Vagina (tissue), 2 donors: ENCODE measurements around the gene GPX4. TPM values are rescaled to one million over a fixed set of nuclear protein-coding genes. Genes with fewer than 3 reads are reported as not detected.

Source experiments
- DNase-seq, 2 donors: peaks; one replicate each; pipeline ENCODE4 v3.0.0-alpha.2; 2017; ENCODE audit errors: extremely low spot score in 2 of 2
- H3K27ac ChIP-seq: fragments of 200-600 bp; sonication (generic); one replicate; pipeline ENCODE4 v1.5.1; 2019
- H3K27me3 ChIP-seq: fragments of 200-600 bp; sonication (generic); one replicate; pipeline ENCODE4 v1.5.1; 2019
- H3K36me3 ChIP-seq, 2 donors: fragments of 200-600 bp; sonication (generic); one replicate each; pipeline ENCODE4 v1.5.1; 2017 to 2019
- H3K4me1 ChIP-seq: fragments of 200-600 bp; sonication (generic); one replicate; pipeline ENCODE4 v1.5.1; 2019
- H3K4me3 ChIP-seq, 2 donors: fragments of 200-600 bp; sonication (generic); 1 replicate in 1 of 2; 2 replicates in 1 of 2; pipeline ENCODE4 v1.5.1; 2016 to 2019
- H3K9me3 ChIP-seq: fragments of 200-600 bp; sonication (generic); one replicate; pipeline ENCODE4 v1.5.1; 2019
- POLR2A ChIP-seq, 2 donors: fragments of 450-650 bp; IDR thresholded peaks; one replicate each; pipeline ENCODE4 v1.6.1; 2017; ENCODE audit warnings: antibody characterized with exemption in 2 of 2, mild to moderate bottlenecking in 2 of 2, moderate library complexity in 2 of 2
- POLR2AphosphoS5 ChIP-seq, 2 donors: sonication (generic); formaldehyde crosslinking; IDR thresholded peaks; one replicate each; pipeline ENCODE4 v1.9.0; 2017; ENCODE audit warnings: antibody characterized with exemption in 2 of 2, mild to moderate bottlenecking in 2 of 2, low read depth in 1 of 2; ENCODE audit not compliant: insufficient read depth in 1 of 2
- intact Hi-C: fragments of 100-400 bp; cut with DNase I; formaldehyde crosslinking; loops from one replicate; pipeline ENCODE4 v1.15.1; 2023
- total RNA-seq: library from RNA; depleted of rRNA; stranded (reverse); fragments of >200 nt; gene quantifications from one replicate; pipeline ENCODE4 v1.2.3, GENCODE V29; 2016
- TF ChIP-seq, protein P1 (sequence below), 3 experiments: fragments of 450-650 bp in 2 of 3; fragments of 200-600 bp in 1 of 3; sonication (generic) in 1 of 3; IDR thresholded peaks; one replicate each; pipeline ENCODE4 v1.5.1; 2017 to 2019; ENCODE audit warnings: antibody characterized with exemption in 3 of 3, mild to moderate bottlenecking in 2 of 3, moderate library complexity in 2 of 3

The GPX4 gene
- total RNA-seq, 1 donor from 2014 or later = 524 TPM

DNA sequence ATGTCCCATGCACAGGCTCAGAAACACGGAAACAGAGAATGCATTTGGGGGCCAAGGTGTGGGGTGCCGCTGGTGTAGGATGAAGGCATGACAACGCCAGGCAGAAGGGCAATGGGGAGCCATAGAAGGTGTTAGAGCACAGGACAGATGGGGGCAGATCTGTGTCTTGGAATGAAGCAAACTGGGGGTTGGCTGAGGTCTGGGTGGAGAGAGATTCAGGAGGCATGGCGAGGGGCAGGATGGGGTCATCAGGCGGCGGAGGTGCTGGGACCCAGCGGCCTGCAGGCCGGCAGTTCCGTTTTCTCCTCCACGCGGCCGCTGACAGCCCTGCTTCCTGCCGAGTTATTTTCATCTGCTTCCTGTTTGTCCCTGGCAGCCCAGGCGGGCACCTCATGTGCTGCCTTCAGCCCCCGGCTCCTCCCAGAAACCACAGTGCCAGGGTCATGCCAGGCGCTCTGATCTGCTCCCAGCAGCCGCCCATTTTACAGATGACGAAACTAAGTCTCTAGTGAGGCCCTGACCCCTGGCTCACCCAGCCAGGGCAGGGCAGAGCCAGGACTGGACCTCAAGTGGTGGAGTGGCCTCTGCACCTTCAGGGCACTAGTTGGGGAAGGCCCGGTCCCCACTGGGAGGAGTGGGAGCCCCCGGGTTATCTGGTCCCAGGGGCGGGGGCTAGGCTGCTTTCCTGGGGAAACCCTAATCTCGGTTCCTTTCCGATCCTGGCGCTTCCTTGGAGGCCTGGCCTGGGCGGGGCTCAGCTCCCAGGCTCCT is 34.6 kb upstream of the GPX4 start:
- Histone ChIP-seq H3K9me3 (no peaks in the 10 kb centered on the region), H3K4me3 (peak overlapping the region in 1 of 2 donors; percentile 41), H3K36me3 (no peaks in the 10 kb centered on the region), H3K4me1 (peaks cover 58% of the 10 kb centered on the region), H3K27ac (peak overlapping the region; percentile 37), H3K27me3 (no peaks in the 10 kb centered on the region)
- intact Hi-C loops = no loop called here
- no peak for DNase-seq
- TF ChIP-seq, protein P1, sequence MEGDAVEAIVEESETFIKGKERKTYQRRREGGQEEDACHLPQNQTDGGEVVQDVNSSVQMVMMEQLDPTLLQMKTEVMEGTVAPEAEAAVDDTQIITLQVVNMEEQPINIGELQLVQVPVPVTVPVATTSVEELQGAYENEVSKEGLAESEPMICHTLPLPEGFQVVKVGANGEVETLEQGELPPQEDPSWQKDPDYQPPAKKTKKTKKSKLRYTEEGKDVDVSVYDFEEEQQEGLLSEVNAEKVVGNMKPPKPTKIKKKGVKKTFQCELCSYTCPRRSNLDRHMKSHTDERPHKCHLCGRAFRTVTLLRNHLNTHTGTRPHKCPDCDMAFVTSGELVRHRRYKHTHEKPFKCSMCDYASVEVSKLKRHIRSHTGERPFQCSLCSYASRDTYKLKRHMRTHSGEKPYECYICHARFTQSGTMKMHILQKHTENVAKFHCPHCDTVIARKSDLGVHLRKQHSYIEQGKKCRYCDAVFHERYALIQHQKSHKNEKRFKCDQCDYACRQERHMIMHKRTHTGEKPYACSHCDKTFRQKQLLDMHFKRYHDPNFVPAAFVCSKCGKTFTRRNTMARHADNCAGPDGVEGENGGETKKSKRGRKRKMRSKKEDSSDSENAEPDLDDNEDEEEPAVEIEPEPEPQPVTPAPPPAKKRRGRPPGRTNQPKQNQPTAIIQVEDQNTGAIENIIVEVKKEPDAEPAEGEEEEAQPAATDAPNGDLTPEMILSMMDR (IDR thresholded peaks at IDR 0.05) = no peak
- peak in 1 of 2 donors; percentile 60 for TF ChIP-seq POLR2AphosphoS5 (IDR thresholded peaks at IDR 0.05; ENCODE audit: insufficient read depth in 1 of 2, low read depth in 1 of 2)

DNA sequence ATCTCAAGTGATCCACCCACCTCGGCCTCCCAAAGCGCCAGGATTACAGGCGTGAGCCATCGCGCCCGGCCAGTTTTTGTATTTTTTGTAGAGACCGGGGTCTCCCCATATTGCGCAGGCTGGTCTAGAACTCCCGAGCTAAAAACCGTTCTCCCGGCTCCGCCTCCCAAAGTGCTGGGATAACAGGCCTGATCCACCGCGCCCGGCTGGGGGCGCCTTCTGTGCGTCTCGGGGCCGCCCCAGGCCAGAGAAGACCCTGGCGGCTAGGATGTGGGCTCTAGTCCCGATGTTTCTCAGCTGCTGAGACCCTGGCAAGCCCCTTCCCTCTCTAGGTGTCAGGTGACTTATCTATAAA is 33.2 kb upstream of the GPX4 start:
- Histone ChIP-seq H3K27ac (no peak overlapping the region), H3K36me3 (no peaks in the 10 kb centered on the region), H3K27me3 (no peaks in the 10 kb centered on the region), H3K4me3 (no peak overlapping the region), H3K9me3 (no peaks in the 10 kb centered on the region), H3K4me1 (peaks cover 53% of the 10 kb centered on the region)
- DNase-seq = no peak
- intact Hi-C loops = no loop called here
- no peak for TF ChIP-seq POLR2AphosphoS5 (IDR thresholded peaks at IDR 0.05; ENCODE audit: insufficient read depth in 1 of 2, low read depth in 1 of 2)

DNA sequence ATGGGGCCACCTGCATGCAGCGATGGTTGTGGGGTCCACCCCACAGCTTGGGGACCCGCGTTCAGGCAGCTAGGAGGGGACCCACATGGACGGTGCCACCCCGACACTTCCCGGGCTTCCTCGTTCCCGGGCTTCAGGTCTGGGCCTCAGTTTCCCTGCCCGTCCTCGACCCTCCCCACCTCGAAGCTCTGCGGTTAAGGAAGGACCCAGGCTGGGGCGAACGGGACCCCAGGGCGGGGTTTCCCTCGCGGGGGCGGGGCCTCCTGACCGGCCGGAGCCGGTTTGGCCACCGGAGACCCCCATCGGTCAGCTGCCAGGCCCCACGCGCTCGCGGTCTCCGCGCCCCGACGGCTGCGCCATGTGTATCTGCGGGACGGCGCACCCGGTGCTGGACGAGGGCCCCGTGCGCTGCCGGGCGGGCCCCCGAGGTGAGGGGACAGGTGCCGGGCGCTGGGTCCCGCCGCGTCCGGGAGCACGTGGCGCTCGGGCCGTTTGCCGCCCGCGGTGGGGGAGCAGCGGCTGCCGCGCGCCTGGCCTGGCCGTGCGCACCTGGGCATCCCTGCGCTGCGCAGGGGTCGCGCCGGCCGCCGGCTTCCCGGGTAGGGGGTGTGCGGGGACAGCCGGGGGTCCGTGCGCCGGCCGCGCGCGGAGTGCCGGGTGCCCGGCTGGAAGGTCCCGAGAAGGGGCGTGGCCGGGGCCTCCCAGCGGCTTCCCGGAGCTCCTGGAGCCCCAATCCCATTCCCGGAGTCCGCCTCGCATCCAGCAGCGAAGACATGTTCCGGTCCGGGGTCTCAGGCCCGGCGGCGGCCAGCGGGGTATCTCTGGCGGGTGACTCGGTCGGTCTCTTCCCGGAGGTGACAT is 32.6 kb upstream of the GPX4 start:
- Histone ChIP-seq H3K4me3 (peak overlapping the region in 1 of 2 donors; percentile 33), H3K27me3 (no peaks in the 10 kb centered on the region), H3K4me1 (peaks cover 48% of the 10 kb centered on the region), H3K27ac (no peak overlapping the region), H3K9me3 (no peaks in the 10 kb centered on the region), H3K36me3 (no peaks in the 10 kb centered on the region)
- DNase-seq = no peak
- TF ChIP-seq POLR2A (IDR thresholded peaks at IDR 0.05) (no peak), POLR2AphosphoS5 (IDR thresholded peaks at IDR 0.05; ENCODE audit: insufficient read depth in 1 of 2, low read depth in 1 of 2) (no peak)
- TF ChIP-seq, protein P1 (IDR thresholded peaks at IDR 0.05) = no peak
- intact Hi-C loops = no loop called here

DNA sequence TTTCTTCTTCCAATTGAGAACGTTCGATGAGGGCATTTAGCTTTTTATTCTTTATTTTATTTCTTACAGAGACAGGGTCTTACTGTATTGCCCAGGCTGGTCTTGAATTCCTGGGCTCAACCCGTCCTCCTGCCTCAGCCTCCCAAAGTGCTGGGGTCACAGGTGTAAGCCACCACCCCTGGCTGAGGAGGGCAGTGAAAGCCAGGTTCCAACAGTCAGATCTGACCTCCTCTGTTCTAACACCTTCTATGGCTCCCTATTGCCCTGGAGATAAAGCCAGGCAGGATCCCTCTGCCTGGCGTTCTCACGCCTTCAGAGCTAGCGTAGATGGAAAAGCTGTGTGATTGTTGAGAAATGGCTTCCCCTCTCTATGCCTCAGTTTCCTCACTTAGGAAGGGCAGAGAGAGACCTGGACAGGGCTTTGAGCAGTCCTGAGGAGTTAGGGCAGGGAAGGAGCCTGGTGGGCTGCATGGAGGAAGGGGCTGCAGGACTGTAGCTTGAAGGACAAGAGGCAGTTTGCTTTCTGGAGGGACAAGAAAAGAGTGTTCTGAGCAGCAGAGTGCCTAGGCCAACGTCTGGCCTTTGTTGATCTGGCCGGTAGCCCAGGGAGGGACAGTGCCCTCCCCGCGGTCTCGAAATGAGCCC is 31.3 kb upstream of the GPX4 start:
- no peak overlapping the region for H3K4me3 ChIP-seq
- intact Hi-C loops = no loop called here
- H3K27ac ChIP-seq = no peak overlapping the region
- H3K36me3 ChIP-seq = no peaks in the 10 kb centered on the region
- no peaks in the 10 kb centered on the region for H3K9me3 ChIP-seq
- peaks cover 39% of the 10 kb centered on the region for H3K4me1 ChIP-seq
- TF ChIP-seq POLR2AphosphoS5 (IDR thresholded peaks at IDR 0.05; ENCODE audit: insufficient read depth in 1 of 2, low read depth in 1 of 2) (no peak), POLR2A (IDR thresholded peaks at IDR 0.05) (no peak)
- TF ChIP-seq, protein P1 (IDR thresholded peaks at IDR 0.05) = no peak
- DNase-seq = no peak
- no peaks in the 10 kb centered on the region for H3K27me3 ChIP-seq

DNA sequence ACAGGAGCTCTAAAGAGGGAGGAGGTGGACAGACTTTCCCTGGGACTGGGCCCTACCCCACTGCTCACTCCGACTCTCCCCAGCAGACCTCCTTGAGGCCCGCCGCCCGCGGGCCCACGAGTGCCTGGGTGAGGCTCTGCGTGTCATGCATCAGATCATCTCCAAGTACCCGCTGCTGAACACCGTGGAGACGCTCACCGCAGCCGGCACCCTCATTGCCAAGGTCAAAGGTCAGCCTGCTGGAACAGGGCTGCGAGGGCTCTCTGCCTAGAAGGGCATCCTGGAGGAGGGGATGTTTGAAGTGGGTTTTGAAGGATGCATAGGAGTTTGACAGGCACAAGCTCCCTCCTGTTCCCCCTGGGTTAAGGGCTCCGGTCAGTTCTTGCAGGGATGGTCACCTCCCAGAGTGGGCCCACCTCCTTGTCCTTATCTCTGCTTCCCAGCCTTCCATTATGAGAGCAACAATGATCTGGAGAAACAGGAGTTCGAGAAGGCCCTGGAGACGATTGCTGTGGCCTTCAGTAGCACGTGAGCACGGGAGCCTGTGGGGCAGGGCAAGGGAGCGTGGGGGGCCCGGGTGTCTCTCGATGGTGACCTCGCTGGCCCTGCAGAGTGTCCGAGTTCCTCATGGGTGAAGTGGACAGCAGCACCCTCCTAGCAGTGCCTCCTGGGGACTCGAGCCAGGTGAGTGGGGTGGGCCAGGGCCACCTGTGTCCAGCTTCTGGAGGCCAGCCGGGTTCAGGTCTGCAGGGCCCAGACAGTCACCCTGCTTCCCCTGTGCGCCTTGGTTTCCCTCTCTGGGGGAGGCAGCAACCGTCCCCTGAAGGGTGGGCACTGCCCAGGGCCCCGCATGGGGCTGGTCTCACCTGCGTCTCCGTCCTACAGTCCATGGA is 30.5 kb upstream of the GPX4 start:
- Histone ChIP-seq H3K4me1 (peaks cover 36% of the 10 kb centered on the region), H3K27ac (no peak overlapping the region), H3K4me3 (no peak overlapping the region), H3K9me3 (no peaks in the 10 kb centered on the region), H3K27me3 (no peaks in the 10 kb centered on the region), H3K36me3 (no peaks in the 10 kb centered on the region)
- intact Hi-C loops = no loop called here
- no peak for TF ChIP-seq POLR2AphosphoS5 (IDR thresholded peaks at IDR 0.05; ENCODE audit: insufficient read depth in 1 of 2, low read depth in 1 of 2)
- no peak for TF ChIP-seq POLR2A (IDR thresholded peaks at IDR 0.05)
- TF ChIP-seq, protein P1 (IDR thresholded peaks at IDR 0.05) = no peak
- DNase-seq = no peak
